Measurements from ENCODE around the gene CHD2.
A peak's percentile ranks its signal among the peaks of the same experiment; 100 is the strongest.

Gene CHD2

DNA sequence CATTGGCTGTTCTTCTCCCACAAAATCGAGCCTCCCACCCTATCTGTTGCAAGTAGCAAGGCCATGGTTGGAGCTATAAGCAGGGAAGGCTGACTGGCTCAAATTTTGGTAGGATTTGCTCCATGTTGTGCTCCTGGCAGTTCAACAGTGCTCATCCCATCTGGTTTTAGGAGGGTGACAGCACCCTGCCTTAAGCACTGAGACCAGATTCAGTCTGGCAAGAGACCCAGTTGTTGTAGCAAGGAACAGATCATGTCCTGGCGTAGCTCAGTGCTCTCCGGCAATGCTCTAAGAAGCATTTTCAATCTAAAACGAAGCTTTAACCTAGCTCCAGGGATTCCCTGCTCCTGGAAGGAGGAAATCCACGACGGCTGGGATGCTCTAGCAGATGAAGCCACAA is 97.7 kb downstream of the CHD2 start:
- no peaks in the 10 kb centered on the region for H3K27me3 ChIP-seq (ENCODE audit: insufficient read depth, low read depth)
- no peak overlapping the region for H3K27ac ChIP-seq
- no peak overlapping the region for H2AFZ ChIP-seq (ENCODE audit: low read depth)
- TF ChIP-seq, protein P1, sequence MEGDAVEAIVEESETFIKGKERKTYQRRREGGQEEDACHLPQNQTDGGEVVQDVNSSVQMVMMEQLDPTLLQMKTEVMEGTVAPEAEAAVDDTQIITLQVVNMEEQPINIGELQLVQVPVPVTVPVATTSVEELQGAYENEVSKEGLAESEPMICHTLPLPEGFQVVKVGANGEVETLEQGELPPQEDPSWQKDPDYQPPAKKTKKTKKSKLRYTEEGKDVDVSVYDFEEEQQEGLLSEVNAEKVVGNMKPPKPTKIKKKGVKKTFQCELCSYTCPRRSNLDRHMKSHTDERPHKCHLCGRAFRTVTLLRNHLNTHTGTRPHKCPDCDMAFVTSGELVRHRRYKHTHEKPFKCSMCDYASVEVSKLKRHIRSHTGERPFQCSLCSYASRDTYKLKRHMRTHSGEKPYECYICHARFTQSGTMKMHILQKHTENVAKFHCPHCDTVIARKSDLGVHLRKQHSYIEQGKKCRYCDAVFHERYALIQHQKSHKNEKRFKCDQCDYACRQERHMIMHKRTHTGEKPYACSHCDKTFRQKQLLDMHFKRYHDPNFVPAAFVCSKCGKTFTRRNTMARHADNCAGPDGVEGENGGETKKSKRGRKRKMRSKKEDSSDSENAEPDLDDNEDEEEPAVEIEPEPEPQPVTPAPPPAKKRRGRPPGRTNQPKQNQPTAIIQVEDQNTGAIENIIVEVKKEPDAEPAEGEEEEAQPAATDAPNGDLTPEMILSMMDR (conservative IDR thresholded peaks at IDR 0.05; ENCODE audit: low read depth, low read length) = no peak
- no peaks in the 10 kb centered on the region for H3K4me1 ChIP-seq (ENCODE audit: low read depth, poor library complexity, severe bottlenecking)
- H4K20me1 ChIP-seq (ENCODE audit: insufficient read depth) = no peaks in the 10 kb centered on the region
- H3K79me2 ChIP-seq (ENCODE audit: insufficient read depth, low read depth) = peaks cover 6% of the 10 kb centered on the region; the same call in 1 of the 2 replicates
- H3K36me3 ChIP-seq (ENCODE audit: insufficient read depth) = peaks cover 36% of the 10 kb centered on the region
- no peak overlapping the region for H3K9ac ChIP-seq
- no peak overlapping the region for H3K4me3 ChIP-seq (IDR thresholded peaks at IDR 0.05; ENCODE audit: insufficient read depth, low read depth, low read length)
- H3K4me2 ChIP-seq = no peak overlapping the region

DNA sequence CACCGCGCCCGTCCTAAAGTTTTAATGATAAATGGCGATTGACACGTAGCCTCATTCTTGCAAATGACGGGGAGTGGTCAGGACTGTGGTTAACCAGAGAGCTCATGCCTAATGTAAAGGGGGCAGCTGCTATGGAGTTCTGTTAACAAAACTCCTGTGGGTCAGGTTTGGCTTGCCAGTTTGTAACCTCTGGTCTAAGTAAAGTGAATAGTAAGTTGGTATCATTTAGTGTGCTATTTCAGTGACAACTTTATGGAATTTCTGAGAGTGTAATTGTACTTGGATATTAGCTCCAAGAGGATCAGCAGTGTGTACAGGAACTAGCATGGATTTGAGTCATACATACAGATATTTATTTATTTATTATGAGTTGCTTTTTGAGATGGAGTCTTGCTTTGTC is 101.0 kb downstream of the CHD2 start:
- H3K79me2 ChIP-seq (ENCODE audit: insufficient read depth, low read depth) = no peaks in the 10 kb centered on the region
- H3K9ac ChIP-seq = no peak overlapping the region
- TF ChIP-seq, protein P1 (conservative IDR thresholded peaks at IDR 0.05; ENCODE audit: low read depth, low read length) = no peak
- H3K27me3 ChIP-seq (ENCODE audit: insufficient read depth, low read depth) = no peaks in the 10 kb centered on the region
- H3K4me1 ChIP-seq (ENCODE audit: low read depth, poor library complexity, severe bottlenecking) = no peaks in the 10 kb centered on the region
- no peak overlapping the region for H3K4me3 ChIP-seq (IDR thresholded peaks at IDR 0.05; ENCODE audit: insufficient read depth, low read depth, low read length)
- no peaks in the 10 kb centered on the region for H4K20me1 ChIP-seq (ENCODE audit: insufficient read depth)
- no peak overlapping the region for H3K4me2 ChIP-seq
- H3K27ac ChIP-seq = no peak overlapping the region; the same call in 1 of the 2 replicates
- H2AFZ ChIP-seq (ENCODE audit: low read depth) = no peak overlapping the region
- H3K36me3 ChIP-seq (ENCODE audit: insufficient read depth) = peaks cover 33% of the 10 kb centered on the region

DNA sequence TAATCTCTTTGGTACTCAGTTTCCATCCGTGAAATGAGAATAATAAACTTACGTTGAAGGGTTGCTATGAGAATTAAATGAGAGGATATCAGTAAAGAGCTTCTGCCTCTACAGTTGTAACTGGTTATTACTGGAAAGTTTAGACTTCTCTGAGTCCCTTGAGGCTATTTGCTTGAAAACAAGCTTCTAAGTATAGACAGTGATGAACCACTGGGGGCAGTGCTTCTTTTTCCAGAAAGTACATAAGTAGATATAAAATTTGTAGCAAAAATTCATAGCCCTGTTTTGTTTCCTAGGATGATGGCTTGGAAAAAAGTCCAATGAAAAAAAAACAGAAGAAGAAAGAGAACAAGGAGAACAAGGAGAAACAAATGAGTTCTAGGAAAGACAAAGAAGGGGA is 101.8 kb downstream of the CHD2 start:
- H3K79me2 ChIP-seq (ENCODE audit: insufficient read depth, low read depth) = no peaks in the 10 kb centered on the region

DNA sequence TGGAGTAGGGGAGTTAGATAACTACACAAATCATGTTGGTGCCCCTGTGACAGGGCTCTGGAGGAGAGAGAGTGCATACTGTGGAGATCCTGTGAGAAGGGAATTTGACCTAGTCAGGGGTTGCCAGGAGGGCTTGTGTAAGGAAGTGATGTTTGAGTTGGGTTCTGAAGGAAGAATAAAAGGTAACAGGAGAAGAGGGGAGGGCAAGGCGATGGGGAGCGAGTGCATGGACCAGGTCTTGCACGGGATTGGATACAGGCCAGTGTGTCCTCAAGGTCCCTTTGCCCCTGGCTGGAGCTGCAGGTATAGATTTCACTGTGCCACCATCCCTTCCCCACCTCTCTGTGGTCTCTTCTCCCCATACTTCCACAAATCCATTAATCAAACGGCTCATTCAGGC is 105.0 kb downstream of the CHD2 start:
- TF ChIP-seq, protein P1 (conservative IDR thresholded peaks at IDR 0.05; ENCODE audit: low read depth, low read length) = no peak
- Histone ChIP-seq H2AFZ (ENCODE audit: low read depth) (no peak overlapping the region), H3K36me3 (ENCODE audit: insufficient read depth) (peaks cover 31% of the 10 kb centered on the region; the same call in 1 of the 2 replicates), H3K4me2 (no peak overlapping the region), H3K4me3 (IDR thresholded peaks at IDR 0.05; ENCODE audit: insufficient read depth, low read depth, low read length) (no peak overlapping the region), H3K9ac (no peak overlapping the region), H3K4me1 (ENCODE audit: low read depth, poor library complexity, severe bottlenecking) (no peaks in the 10 kb centered on the region), H3K27ac (no peak overlapping the region), H3K79me2 (ENCODE audit: insufficient read depth, low read depth) (no peaks in the 10 kb centered on the region), H3K27me3 (ENCODE audit: insufficient read depth, low read depth) (no peaks in the 10 kb centered on the region), H4K20me1 (ENCODE audit: insufficient read depth) (no peaks in the 10 kb centered on the region)

More for the DNA sequence above, 101.8 kb downstream of the CHD2 start:
- Histone ChIP-seq H3K4me2 (no peak overlapping the region), H3K27ac (no peak overlapping the region; the same call in 1 of the 2 replicates), H4K20me1 (ENCODE audit: insufficient read depth) (no peaks in the 10 kb centered on the region), H3K4me1 (ENCODE audit: low read depth, poor library complexity, severe bottlenecking) (no peaks in the 10 kb centered on the region), H2AFZ (ENCODE audit: low read depth) (no peak overlapping the region), H3K36me3 (ENCODE audit: insufficient read depth) (peaks cover 33% of the 10 kb centered on the region), H3K27me3 (ENCODE audit: insufficient read depth, low read depth) (no peaks in the 10 kb centered on the region), H3K4me3 (IDR thresholded peaks at IDR 0.05; ENCODE audit: insufficient read depth, low read depth, low read length) (no peak overlapping the region), H3K9ac (no peak overlapping the region)
- TF ChIP-seq, protein P1 (conservative IDR thresholded peaks at IDR 0.05; ENCODE audit: low read depth, low read length) = peak; percentile 25; the same call in 1 of the 2 replicates
